Nephron progenitor cell (in vitro differentiated cells): ENCODE data around the gene EPGN.
"Not testable (repeated sequence)": the region's sequence is repeated elsewhere in the genome, so short reads cannot be mapped to it uniquely, and the experiment has no call there.

Source experiments
- DNase-seq: peaks from one replicate; pipeline ENCODE4 v3.0.0; 2021
- H3K27ac Mint-ChIP-seq: 2 replicates; pipeline ENCODE4 v1.8.0; 2021; ENCODE audit warnings: mild to moderate bottlenecking, moderate library complexity, mixed read lengths
- H3K27me3 Mint-ChIP-seq: 2 replicates; pipeline ENCODE4 v1.8.0; 2021; ENCODE audit warnings: mild to moderate bottlenecking, low read depth, mixed read lengths; ENCODE audit not compliant: poor library complexity
- H3K36me3 Mint-ChIP-seq: 2 replicates; pipeline ENCODE4 v1.8.0; 2021; ENCODE audit warnings: low read depth, mixed read lengths
- H3K4me1 Mint-ChIP-seq: 2 replicates; pipeline ENCODE4 v1.8.0; 2021; ENCODE audit warnings: mixed read lengths
- H3K4me3 Mint-ChIP-seq: 2 replicates; pipeline ENCODE4 v1.8.0; 2021; ENCODE audit warnings: mild to moderate bottlenecking, moderate library complexity, mixed read lengths
- H3K9me3 Mint-ChIP-seq: 2 replicates; pipeline ENCODE4 v1.8.0; 2021; ENCODE audit warnings: mild to moderate bottlenecking, moderate library complexity, mixed read lengths
- CTCF ChIP-seq: fragments of 200-600 bp; sonication (generic); IDR thresholded peaks from 2 replicates; pipeline ENCODE4 v1.5.0; 2021; ENCODE audit warnings: antibody characterized with exemption

EPGN gene

GRCh38 chr4:74331944-74332343, 23.7 kb downstream of the EPGN start:
- no peak for DNase-seq
- H3K27me3 Mint-ChIP-seq: no peaks in the 10 kb centered on the region
- TF ChIP-seq CTCF: no peak
- no peaks in the 10 kb centered on the region for H3K36me3 Mint-ChIP-seq
- H3K27ac Mint-ChIP-seq: no peak overlapping the region
- H3K9me3 Mint-ChIP-seq: no peaks in the 10 kb centered on the region
- H3K4me3 Mint-ChIP-seq: no peak overlapping the region
- H3K4me1 Mint-ChIP-seq: no peaks in the 10 kb centered on the region

- Mint-ChIP-seq H3K36me3 (no peaks in the 10 kb centered on the region), H3K4me1 (no peaks in the 10 kb centered on the region), H3K27me3 (no peaks in the 10 kb centered on the region), H3K4me3 (no peak overlapping the region), H3K9me3 (no peaks in the 10 kb centered on the region), H3K27ac (no peak overlapping the region)
- no peak for TF ChIP-seq CTCF
- no peak for DNase-seq
These were observed 26.4 kb downstream of the EPGN start for GRCh38 chr4:74334636-74335035.

DNA sequence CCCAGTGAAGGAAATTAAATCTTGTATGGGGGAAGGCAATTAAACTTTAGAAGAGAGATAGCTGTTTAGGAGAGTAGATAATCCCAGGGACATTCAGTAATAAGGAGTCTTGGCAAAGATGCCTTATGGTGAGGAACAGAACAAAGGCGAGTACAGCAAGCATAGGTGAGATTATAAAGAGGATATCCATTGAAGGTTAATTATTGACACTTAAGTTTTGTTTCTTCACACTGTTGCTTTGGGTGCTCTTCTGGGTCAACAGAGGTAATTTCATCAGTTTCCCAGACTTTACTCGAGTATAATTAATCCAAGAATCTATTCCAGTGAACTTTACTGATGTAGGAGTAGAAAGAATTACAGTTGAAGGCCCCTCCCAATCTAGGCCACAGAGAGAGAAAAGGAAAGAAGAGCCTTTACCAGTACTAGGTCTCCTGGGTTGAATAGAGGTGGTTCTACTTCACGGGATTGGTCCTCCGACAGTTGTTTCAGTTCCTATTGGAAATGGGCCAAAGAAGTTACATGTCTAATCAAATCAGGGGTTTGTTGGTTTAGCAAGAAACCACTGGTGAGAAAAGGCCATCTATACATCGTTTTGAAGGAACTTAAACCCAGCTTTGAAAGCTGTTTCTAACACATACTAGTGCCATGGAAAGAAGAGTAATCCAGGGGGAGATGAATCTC, 27.2 kb downstream of the EPGN start:
- no peaks in the 10 kb centered on the region for H3K36me3 Mint-ChIP-seq
- H3K27ac Mint-ChIP-seq: no peak overlapping the region
- DNase-seq: no peak
- H3K27me3 Mint-ChIP-seq: no peaks in the 10 kb centered on the region
- peaks cover 5% of the 10 kb centered on the region for H3K9me3 Mint-ChIP-seq
- TF ChIP-seq CTCF: no peak
- no peak overlapping the region for H3K4me3 Mint-ChIP-seq
- H3K4me1 Mint-ChIP-seq: no peaks in the 10 kb centered on the region

GRCh38 chr4:74338792-74339333, 30.6 kb downstream of the EPGN start:
- H3K27ac Mint-ChIP-seq: no peak overlapping the region
- peaks cover 33% of the 10 kb centered on the region for H3K9me3 Mint-ChIP-seq
- H3K27me3 Mint-ChIP-seq: no peaks in the 10 kb centered on the region
- H3K4me3 Mint-ChIP-seq: no peak overlapping the region
- no peaks in the 10 kb centered on the region for H3K4me1 Mint-ChIP-seq
- no peaks in the 10 kb centered on the region for H3K36me3 Mint-ChIP-seq
- DNase-seq: no peak
- no peak for TF ChIP-seq CTCF

DNA sequence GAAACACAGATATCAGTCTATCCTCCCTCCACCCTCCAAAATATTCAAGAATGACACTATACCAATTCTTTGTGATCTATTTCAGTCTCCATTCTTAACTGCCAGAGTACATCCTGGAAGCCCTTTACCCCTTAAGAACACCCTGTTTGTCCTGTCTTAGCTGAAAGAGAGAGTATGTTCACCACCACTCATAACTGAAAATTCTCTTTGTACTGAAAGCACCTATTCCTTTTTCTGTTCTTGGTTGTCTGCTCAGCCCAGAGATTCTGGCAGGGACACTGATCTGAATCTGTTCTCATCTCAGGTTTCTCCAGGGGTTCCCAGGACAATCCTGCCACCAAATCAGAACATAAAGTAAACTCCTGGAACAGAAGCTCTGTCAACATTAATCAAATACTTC, 31.2 kb downstream of the EPGN start:
- H3K27me3 Mint-ChIP-seq: no peaks in the 10 kb centered on the region
- H3K4me1 Mint-ChIP-seq: no peaks in the 10 kb centered on the region
- no peak overlapping the region for H3K27ac Mint-ChIP-seq
- H3K9me3 Mint-ChIP-seq: peaks cover 39% of the 10 kb centered on the region
- no peak for TF ChIP-seq CTCF
- no peaks in the 10 kb centered on the region for H3K36me3 Mint-ChIP-seq
- DNase-seq: no peak
- no peak overlapping the region for H3K4me3 Mint-ChIP-seq

DNA sequence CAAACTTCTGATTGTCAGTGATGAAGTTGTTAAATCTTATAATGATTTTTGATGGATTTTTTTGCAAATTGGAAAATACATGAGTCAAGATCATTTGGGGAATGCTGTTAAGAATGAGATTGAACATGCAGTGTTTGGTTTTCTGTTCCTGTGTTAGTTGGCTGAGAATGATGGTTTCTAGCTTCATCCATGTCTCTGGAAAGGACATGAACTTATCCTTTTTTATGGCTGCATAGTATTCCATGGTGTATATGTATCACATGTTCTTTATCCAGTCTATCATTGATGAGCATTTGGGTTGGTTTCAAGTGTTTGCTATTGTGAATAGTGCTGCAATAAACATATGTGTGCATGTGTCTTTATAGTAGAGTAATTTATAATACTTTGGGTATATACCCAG, 32.2 kb downstream of the EPGN start:
- H3K4me3 Mint-ChIP-seq, H3K4me1 Mint-ChIP-seq, DNase-seq, H3K27ac Mint-ChIP-seq, H3K27me3 Mint-ChIP-seq, H3K36me3 Mint-ChIP-seq: not testable (repeated sequence)
- peaks cover 47% of the 10 kb centered on the region for H3K9me3 Mint-ChIP-seq
